Fibroblast of lung (primary cell): Measurements from ENCODE around the gene HSPG2. TPM values are rescaled to one million over a fixed set of nuclear protein-coding genes. Genes with fewer than 3 reads are reported as not detected.
A peak's percentile ranks its signal among the peaks of the same experiment; 100 is the strongest.

ENCODE experiments used
- DNase-seq, 2 donors: peaks; one replicate each; pipeline versions ENCODE4 v3.0.0 to v3.0.0-alpha.2; 2010; ENCODE audit warnings: low read depth in 2 of 2
- H2AFZ ChIP-seq: 2 replicates; pipeline ENCODE4 v1.5.1; 2012; ENCODE audit warnings: low read length, control low read depth, inconsistent platforms
- H3K27ac ChIP-seq: 2 replicates; pipeline ENCODE4 v1.5.1; 2011; ENCODE audit warnings: low read length, control low read depth; ENCODE audit not compliant: insufficient read depth
- H3K27me3 ChIP-seq: 2 replicates; pipeline ENCODE4 v1.5.1; 2011; ENCODE audit warnings: mild to moderate bottlenecking, low read length; ENCODE audit not compliant: control insufficient read depth, insufficient read depth
- H3K36me3 ChIP-seq: 2 replicates; pipeline ENCODE4 v1.5.1; 2011; ENCODE audit warnings: low read length; ENCODE audit not compliant: control insufficient read depth, insufficient read depth
- H3K4me1 ChIP-seq: 2 replicates; pipeline ENCODE4 v1.5.1; 2011; ENCODE audit warnings: low read length; ENCODE audit not compliant: control insufficient read depth, insufficient read depth; ENCODE audit errors: extremely low read depth
- H3K4me2 ChIP-seq: 2 replicates; pipeline ENCODE4 v1.5.1; 2011; ENCODE audit warnings: low read length, control low read depth; ENCODE audit not compliant: insufficient read depth; ENCODE audit errors: extremely low read depth
- H3K4me3 ChIP-seq, 4 experiments: fragments of 200-600 bp in 1 of 4; sonication (generic) in 1 of 4; replicated peaks in 1 of 4; 2 replicates each; pipeline ENCODE4 v1.5.1; 2011 to 2016; ENCODE audit warnings: low read length in 4 of 4, low read depth in 3 of 4, mild to moderate bottlenecking in 3 of 4, control low read depth in 2 of 4, inconsistent platforms in 1 of 4, mixed read lengths in 1 of 4; ENCODE audit not compliant: insufficient read depth in 1 of 4; ENCODE audit errors: control extremely low read depth in 1 of 4
- H3K79me2 ChIP-seq: 2 replicates; pipeline ENCODE4 v1.5.1; 2012; ENCODE audit warnings: mild to moderate bottlenecking, low read length, inconsistent platforms; ENCODE audit not compliant: control insufficient read depth, insufficient read depth
- H3K9ac ChIP-seq: 2 replicates; pipeline ENCODE4 v1.5.1; 2011; ENCODE audit warnings: mild to moderate bottlenecking, low read length, control low read depth; ENCODE audit not compliant: insufficient read depth
- H3K9me3 ChIP-seq: 2 replicates; pipeline ENCODE4 v1.5.1; 2012; ENCODE audit warnings: low read depth, low read length; ENCODE audit not compliant: control insufficient read depth, insufficient read depth
- H4K20me1 ChIP-seq: 2 replicates; pipeline ENCODE4 v1.5.1; 2011; ENCODE audit warnings: low read length; ENCODE audit not compliant: control insufficient read depth, insufficient read depth; ENCODE audit errors: extremely low read depth
- EZH2 ChIP-seq: IDR thresholded peaks from 2 replicates; pipeline ENCODE4 v1.5.1; 2012; ENCODE audit warnings: low read length, control low read depth, mild to moderate bottlenecking; ENCODE audit errors: missing control alignments
- polyA plus RNA-seq, 2 donors: library from polyadenylated mRNA; depleted of rRNA in 1 of 2; stranded (reverse) in 1 of 2; unstranded in 1 of 2; fragments of >200 nt; gene quantifications; 2 replicates each; pipeline ENCODE4 v1.2.1, GENCODE V29; 2011 to 2012; ENCODE audit warnings: missing spikeins in 1 of 2
- total RNA-seq: library from RNA; depleted of rRNA; stranded (reverse); fragments of >200 nt; gene quantifications from 2 replicates; pipeline ENCODE4 v1.2.1, GENCODE V29; 2014
- TF ChIP-seq, protein P1 (sequence below), 2 donors: IDR thresholded peaks in 1 of 2; conservative IDR thresholded peaks in 1 of 2; 1 replicate in 1 of 2; 2 replicates in 1 of 2; pipeline ENCODE4 v1.5.1; 2011 to 2012; ENCODE audit warnings: low read length in 2 of 2, control low read depth in 1 of 2, inconsistent platforms in 1 of 2, low read depth in 1 of 2, mild to moderate bottlenecking in 1 of 2

The HSPG2 gene
- total and polyA plus RNA-seq, 2 donors (not counting 1 experiment from before 2014, with no cell fraction given), result 40.7 to 88.4 TPM

DNA sequence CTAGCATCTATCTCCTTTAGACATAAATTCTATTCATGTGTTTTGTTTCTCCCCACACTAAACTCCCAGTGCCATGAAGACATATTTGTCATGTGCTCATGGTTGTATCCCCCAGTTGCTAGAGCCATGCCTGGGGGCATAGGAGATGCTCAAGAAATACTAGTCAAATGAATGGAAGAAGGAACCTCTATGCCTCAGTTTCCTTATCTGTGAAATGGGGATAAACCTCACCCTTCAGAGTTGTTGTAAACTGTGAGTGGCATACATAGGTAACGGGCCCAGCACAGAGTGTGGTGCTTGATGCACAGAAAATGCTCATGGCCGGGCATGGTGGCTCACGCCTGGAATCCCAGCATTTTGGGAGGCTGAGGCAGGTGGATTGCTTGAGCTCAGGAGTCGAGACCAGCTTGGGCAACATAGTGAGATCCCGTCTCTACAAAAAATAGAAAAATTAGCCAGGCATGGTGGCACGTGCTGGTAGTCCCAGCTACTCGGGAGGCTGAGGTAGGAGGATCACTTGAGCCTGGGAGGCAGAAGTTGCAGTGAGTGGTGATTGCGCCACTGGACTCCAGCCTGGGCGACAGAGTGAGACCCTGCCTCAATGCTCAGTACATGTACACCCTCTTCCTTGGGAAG is 116.4 kb downstream of the HSPG2 start:
- no peak overlapping the region for H3K4me2 ChIP-seq
- H2AFZ ChIP-seq, result no peak overlapping the region
- peaks cover 23% of the 10 kb centered on the region for H3K36me3 ChIP-seq
- H3K27ac ChIP-seq, result no peak overlapping the region
- no peak overlapping the region for H3K9ac ChIP-seq
- H3K27me3 ChIP-seq, result no peaks in the 10 kb centered on the region
- no peak for DNase-seq
- H3K79me2 ChIP-seq, result no peaks in the 10 kb centered on the region
- peaks cover 5% of the 10 kb centered on the region for H3K4me1 ChIP-seq
- no peaks in the 10 kb centered on the region for H3K9me3 ChIP-seq
- H3K4me3 ChIP-seq, result no peak overlapping the region
- H4K20me1 ChIP-seq, result no peaks in the 10 kb centered on the region
- TF ChIP-seq EZH2, result no peak
- TF ChIP-seq, protein P1, sequence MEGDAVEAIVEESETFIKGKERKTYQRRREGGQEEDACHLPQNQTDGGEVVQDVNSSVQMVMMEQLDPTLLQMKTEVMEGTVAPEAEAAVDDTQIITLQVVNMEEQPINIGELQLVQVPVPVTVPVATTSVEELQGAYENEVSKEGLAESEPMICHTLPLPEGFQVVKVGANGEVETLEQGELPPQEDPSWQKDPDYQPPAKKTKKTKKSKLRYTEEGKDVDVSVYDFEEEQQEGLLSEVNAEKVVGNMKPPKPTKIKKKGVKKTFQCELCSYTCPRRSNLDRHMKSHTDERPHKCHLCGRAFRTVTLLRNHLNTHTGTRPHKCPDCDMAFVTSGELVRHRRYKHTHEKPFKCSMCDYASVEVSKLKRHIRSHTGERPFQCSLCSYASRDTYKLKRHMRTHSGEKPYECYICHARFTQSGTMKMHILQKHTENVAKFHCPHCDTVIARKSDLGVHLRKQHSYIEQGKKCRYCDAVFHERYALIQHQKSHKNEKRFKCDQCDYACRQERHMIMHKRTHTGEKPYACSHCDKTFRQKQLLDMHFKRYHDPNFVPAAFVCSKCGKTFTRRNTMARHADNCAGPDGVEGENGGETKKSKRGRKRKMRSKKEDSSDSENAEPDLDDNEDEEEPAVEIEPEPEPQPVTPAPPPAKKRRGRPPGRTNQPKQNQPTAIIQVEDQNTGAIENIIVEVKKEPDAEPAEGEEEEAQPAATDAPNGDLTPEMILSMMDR (conservative IDR thresholded peaks at IDR 0.05 in 1 of 2, IDR thresholded peaks at IDR 0.05 in 1 of 2; ENCODE audit: low read depth in 1 of 2, low read length in 2 of 2), result no peak

DNA sequence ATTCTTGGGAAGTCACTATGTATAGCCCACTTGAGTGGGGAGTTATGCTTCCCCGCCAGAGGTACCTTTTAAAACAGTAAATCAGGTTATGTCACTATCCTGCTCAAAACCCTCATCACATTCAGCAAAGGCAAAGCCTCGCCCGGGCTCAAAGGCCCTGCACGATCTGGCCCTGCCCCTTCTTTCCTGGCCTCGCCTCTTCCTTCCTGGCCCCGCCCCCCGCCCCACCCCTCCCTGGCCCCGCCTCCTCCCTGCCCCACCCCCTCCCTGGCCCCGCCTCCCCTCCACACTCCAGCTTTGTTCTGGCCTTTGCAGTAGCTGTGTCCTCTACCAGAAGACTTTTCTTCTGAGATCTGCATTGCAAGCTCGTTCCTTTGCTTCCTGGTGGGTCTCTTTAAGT is 118.5 kb downstream of the HSPG2 start:
- no peak overlapping the region for H3K4me3 ChIP-seq
- DNase-seq, result no peak

DNA sequence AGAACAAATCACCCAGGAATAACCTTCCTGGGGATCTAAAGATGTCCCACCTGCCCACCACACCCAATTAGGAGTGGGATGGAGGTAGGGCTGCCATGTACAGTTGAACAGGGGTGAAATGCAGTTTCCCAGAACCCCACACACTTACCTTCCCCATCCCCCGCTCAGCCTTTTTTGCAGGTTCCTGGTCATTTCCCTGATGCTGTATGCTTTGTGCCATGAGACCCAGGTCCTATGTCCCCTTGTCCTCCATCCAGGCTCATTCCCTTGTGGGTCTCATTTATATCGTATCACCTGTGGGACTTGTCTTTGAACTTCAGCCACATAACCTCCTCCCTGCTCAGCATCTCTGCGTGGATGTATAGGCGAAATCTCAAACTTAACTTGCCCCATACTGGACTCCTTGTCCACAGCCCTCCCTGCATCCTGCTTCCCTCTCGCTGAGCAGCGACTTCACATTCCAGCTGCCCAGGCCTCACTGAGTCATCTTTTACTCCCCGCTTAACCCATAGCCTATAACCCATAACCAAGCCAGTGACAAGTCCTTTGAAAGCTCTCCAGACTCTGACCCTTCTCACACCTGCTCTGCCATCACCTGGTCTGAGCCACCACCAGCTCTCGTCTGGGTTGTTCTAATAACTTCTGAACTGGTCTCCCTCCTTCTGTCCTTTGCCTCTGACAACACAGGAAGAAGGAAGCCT is 120.4 kb downstream of the HSPG2 start:
- Histone ChIP-seq H3K9me3 (no peaks in the 10 kb centered on the region), H3K9ac (no peak overlapping the region), H4K20me1 (no peaks in the 10 kb centered on the region), H3K27ac (no peak overlapping the region), H3K4me2 (no peak overlapping the region), H3K4me1 (peaks cover 5% of the 10 kb centered on the region), H3K36me3 (peaks cover 5% of the 10 kb centered on the region), H3K27me3 (no peaks in the 10 kb centered on the region), H3K79me2 (no peaks in the 10 kb centered on the region), H3K4me3 (no peak overlapping the region), H2AFZ (no peak overlapping the region)
- no peak for TF ChIP-seq EZH2
- TF ChIP-seq, protein P1 (conservative IDR thresholded peaks at IDR 0.05 in 1 of 2, IDR thresholded peaks at IDR 0.05 in 1 of 2; ENCODE audit: low read depth in 1 of 2, low read length in 2 of 2), result no peak
- peak; percentile 70 to 74 for DNase-seq

More for the DNA sequence above, 118.5 kb downstream of the HSPG2 start:
- TF ChIP-seq EZH2, result no peak
- TF ChIP-seq, protein P1 (conservative IDR thresholded peaks at IDR 0.05 in 1 of 2, IDR thresholded peaks at IDR 0.05 in 1 of 2; ENCODE audit: low read depth in 1 of 2, low read length in 2 of 2), result no peak
- Histone ChIP-seq H3K4me1 (peaks cover 5% of the 10 kb centered on the region), H4K20me1 (no peaks in the 10 kb centered on the region), H3K9me3 (no peaks in the 10 kb centered on the region), H3K4me2 (no peak overlapping the region), H3K36me3 (peaks cover 13% of the 10 kb centered on the region), H3K79me2 (no peaks in the 10 kb centered on the region), H3K27ac (no peak overlapping the region), H3K27me3 (no peaks in the 10 kb centered on the region), H3K9ac (no peak overlapping the region), H2AFZ (no peak overlapping the region)
